Heart right ventricle (tissue), 16 donors: Measurements from ENCODE around the gene CIAO1. TPM values are rescaled to one million over a fixed set of nuclear protein-coding genes. Genes with fewer than 3 reads are reported as not detected.

Source experiments
- ATAC-seq, 8 donors: fragments of 200-7000 bp; cut with Tn5 transposase; one replicate each; pipeline ENCODE4 v1.9.1; 2020; ENCODE audit warnings: mild to moderate bottlenecking in 8 of 8, moderate library complexity in 8 of 8, moderate number of reproducible peaks in 1 of 8
- DNase-seq, 2 donors: peaks; one replicate each; pipeline ENCODE4 v3.0.0-alpha.2; 2020
- H3K27ac ChIP-seq, 10 donors: fragments of 200-600 bp; sonication (generic) in 2 of 10; one replicate each; pipeline versions ENCODE4 v1.5.0 to v1.8.0; 2020 to 2022; ENCODE audit warnings: mild to moderate bottlenecking in 3 of 10
- H3K27me3 ChIP-seq, 7 donors: fragments of 200-600 bp; one replicate each; pipeline ENCODE4 v1.8.0; 2021 to 2022; ENCODE audit warnings: mild to moderate bottlenecking in 2 of 7
- H3K36me3 ChIP-seq, 9 donors: fragments of 200-600 bp; sonication (generic) in 1 of 9; one replicate each; pipeline versions ENCODE4 v1.5.0 to v1.8.0; 2020 to 2022; ENCODE audit warnings: mild to moderate bottlenecking in 2 of 9
- H3K4me1 ChIP-seq, 9 donors: fragments of 200-600 bp; sonication (generic) in 1 of 9; one replicate each; pipeline versions ENCODE4 v1.5.0 to v1.8.0; 2020 to 2022; ENCODE audit warnings: mild to moderate bottlenecking in 4 of 9
- H3K4me3 ChIP-seq, 10 donors: fragments of 200-600 bp; sonication (generic) in 2 of 10; one replicate each; pipeline versions ENCODE4 v1.5.0 to v1.8.0; 2020 to 2022; ENCODE audit warnings: mild to moderate bottlenecking in 7 of 10, moderate library complexity in 2 of 10
- H3K9me3 ChIP-seq, 11 donors: fragments of 200-600 bp in 10 of 11; sonication (generic) in 2 of 11; one replicate each; pipeline versions ENCODE4 v1.5.0 to v1.8.0; 2013 to 2022; ENCODE audit warnings: mild to moderate bottlenecking in 2 of 11, control low read depth in 1 of 11, moderate library complexity in 1 of 11
- CTCF ChIP-seq, 9 donors: fragments of 200-600 bp; sonication (generic) in 2 of 9; IDR thresholded peaks; one replicate each; pipeline versions ENCODE4 v1.5.0 to v1.8.0; 2021 to 2022; ENCODE audit warnings: antibody characterized with exemption in 9 of 9, mild to moderate bottlenecking in 5 of 9, moderate library complexity in 1 of 9
- WGBS, 2 donors: extraction: QIAGEN DNeasy Blood & Tissue Kit; methylation state at CpG; one replicate each; pipeline ENCODE4 v1.1.7; 2013; ENCODE audit warnings: inconsistent platforms in 1 of 2; 5-methylcytosine and 5-hydroxymethylcytosine counted together
- intact Hi-C, 10 donors: fragments of 100-400 bp; cut with DNase I; formaldehyde crosslinking; loops; one replicate each; pipeline versions ENCODE4 v1.11.1 to v1.14.2; 2022
- polyA plus RNA-seq, 2 donors: library from polyadenylated mRNA; stranded (reverse); fragments of 200-250 nt; gene quantifications; one replicate each; pipeline ENCODE4 v1.2.3, GENCODE V29; 2013
- total RNA-seq, 10 donors: library from RNA; stranded (reverse); fragmentation: NEBNext Ultra II Directional in 3 of 10; extraction: Animal tissue kit (Norgen Biotek cat#: 25700) in 3 of 10; gene quantifications; one replicate each; pipeline versions ENCODE4 v1.2.1 to v1.2.4, GENCODE V29; 2021 to 2023
- donor health status: Arrhythmogenic right ventricular cardiomyopathy.
- donor health status: ischemic (EF 13 %, LVEDD 7.1; RV severe dilation, severe dysfunction).
- donor health status: healthy with polysubstance abuse.
- donor health status: DM: no; HTN: yes; CAD: no.
- donor health status: DM: no; HTN: no; CAD: no.
- donor health status: ischemic (EF 25% LVEDD 6.9; RV normal size, moderate dysfunction).
- donor health status: ischemic (EF 25% LVEDD 5.7; RV mildly dilated, moderate dysfunction).
- donor health status: healthy.
- donor health status: DM: yes; HTN: yes; CAD: no.
- donor health status: Ischemic cardiomyopathy.
- donor health status: ischemic (EF 35%, LVEDD 5.7; RV mildly dilated, moderate dysfunction).
- donor health status: nonischemic (EF 11% LVEDD 7.7; RV severe dilation, severe dysfunction).
- donor health status: DM: yes; HTN: yes; CAD: no.
- donor health status: PGD.
- donor health status: ischemic (EF 29% LVEDD 5.4; RV normal size, mild dysfunction).
- donor health status: nonischemic (EF 23%, LVEDD 6.1; RV moderate dilation, normal function).

Gene CIAO1
- total and polyA plus RNA-seq, 12 donors = 22.1 to 72.1 (median 62.4) TPM

DNA sequence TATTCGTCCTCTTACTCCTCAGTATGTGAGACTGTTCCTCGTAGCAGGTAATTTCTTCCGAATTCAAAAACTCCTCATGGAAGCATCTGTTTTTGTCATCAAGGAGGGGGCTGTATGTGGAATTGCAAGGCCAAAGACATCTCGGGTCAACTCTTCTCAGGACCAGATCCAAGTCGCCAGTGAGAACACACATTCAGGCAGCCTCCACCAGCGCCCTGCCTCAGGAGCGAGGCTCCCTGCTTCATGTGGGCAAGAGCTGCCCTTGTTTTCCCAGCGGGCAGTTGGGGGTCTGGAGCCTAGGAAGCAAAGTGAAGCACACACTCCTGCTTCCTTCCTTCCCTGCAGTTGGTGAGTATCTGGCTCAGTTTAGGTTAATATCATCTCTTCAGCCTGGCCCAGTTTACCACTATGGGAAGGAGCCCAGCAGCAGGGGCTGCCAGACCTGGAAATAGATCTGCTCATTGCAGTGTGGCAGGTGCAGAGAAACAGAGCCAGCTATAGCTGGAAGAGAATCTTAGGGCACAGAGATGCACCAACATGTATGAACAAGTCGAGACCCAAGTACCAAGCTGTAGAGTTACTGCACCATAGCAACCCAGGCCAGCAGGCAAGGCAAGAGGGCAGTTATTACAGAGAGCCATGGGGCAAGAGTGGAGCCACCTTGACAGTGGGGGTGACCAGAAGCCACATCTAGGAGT lies 25.5 kb upstream of the CIAO1 start:
- Histone ChIP-seq H3K36me3 (peaks cover 0 to 5% (median 0%) of the 10 kb centered on the region in 9 donors), H3K4me1 (peaks cover 0 to 49% (median 33%) of the 10 kb centered on the region in 9 donors), H3K27me3 (no peaks in the 10 kb centered on the region), H3K9me3 (no peaks in the 10 kb centered on the region), H3K27ac (peak overlapping the region in 7 of 10 donors; percentile 12 to 98 (median 50)), H3K4me3 (no peak overlapping the region)
- intact Hi-C loops = no loop called here
- no peak for TF ChIP-seq CTCF (IDR thresholded peaks at IDR 0.05)
- peak in 4 of 8 donors; percentile 2 to 63 (median 46) for ATAC-seq
- WGBS, 2 donors = 65 to 66% methylated on average over 9 of the region's 9 CpGs
- no peak for DNase-seq

DNA sequence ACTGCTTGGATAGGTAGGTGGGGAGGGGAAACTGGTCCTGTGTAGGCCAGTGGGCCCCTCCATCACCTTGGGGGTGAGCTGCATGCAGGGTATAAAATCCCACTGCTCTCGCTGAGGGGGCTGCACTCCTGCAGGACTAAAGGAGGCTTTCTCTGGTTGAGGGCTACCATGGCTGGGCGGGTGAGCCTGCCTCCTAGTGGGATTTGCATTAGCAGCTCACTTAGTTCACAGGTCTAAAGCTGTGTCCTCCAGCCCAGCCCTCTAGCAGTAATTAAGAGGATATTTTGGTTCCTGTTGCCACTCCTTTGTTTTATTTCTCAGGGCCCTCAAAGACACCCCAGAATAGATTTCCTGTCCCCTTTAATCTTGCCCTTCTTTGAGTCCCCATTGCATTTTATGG lies 24.8 kb upstream of the CIAO1 start:
- Histone ChIP-seq H3K27me3 (no peaks in the 10 kb centered on the region), H3K9me3 (no peaks in the 10 kb centered on the region), H3K27ac (peak overlapping the region in 7 of 10 donors; percentile 13 to 98 (median 63)), H3K4me1 (peaks cover 0 to 56% (median 35%) of the 10 kb centered on the region in 9 donors), H3K4me3 (no peak overlapping the region), H3K36me3 (peaks cover 0 to 5% (median 0%) of the 10 kb centered on the region in 9 donors)
- no peak for TF ChIP-seq CTCF (IDR thresholded peaks at IDR 0.05)
- WGBS, 2 donors = 92 to 93% methylated on average over 2 of the region's 2 CpGs
- ATAC-seq (no peak), DNase-seq (no peak)
- intact Hi-C loops = no loop called here

DNA sequence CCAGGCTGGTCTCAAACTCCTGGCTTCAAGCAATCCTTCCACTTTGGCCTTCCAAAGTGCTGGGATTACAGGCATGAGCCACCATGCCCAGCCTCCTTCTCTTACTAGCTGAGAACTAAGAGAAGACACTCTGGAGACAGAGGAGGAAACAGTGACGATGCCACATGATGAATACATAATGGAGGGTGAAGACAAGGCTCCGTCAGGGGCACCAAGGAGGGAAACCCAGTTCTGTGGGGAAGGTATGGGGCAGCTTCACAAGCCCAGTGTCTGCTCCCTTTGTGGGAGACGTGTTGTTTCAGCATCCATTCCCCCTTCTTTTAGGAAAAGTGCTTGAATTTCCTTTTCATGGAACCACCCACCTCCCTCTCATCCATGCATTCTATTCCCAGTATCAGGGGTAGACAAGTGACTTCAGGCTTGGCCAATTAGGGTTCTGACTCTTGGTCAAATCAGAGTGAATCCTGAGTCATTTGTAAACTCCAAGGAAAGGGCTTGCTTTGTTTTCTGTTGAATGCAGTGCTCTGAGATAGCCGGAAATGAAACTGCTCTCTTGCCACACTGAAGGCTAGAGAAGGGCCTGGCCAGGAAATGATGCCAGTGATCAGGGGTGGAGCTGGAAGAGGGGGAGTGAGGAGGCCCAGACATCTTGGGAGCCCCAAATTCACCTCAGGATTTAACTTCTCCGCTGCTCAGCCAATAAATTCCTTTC lies 24.0 kb upstream of the CIAO1 start:
- no peak for TF ChIP-seq CTCF (IDR thresholded peaks at IDR 0.05)
- Histone ChIP-seq H3K36me3 (peaks cover 0 to 5% (median 0%) of the 10 kb centered on the region in 9 donors), H3K9me3 (no peaks in the 10 kb centered on the region), H3K27ac (peak overlapping the region in 8 of 10 donors; percentile 46 to 98 (median 64)), H3K4me3 (peak overlapping the region in 1 of 10 donors; percentile 17), H3K27me3 (no peaks in the 10 kb centered on the region), H3K4me1 (peaks cover 0 to 65% (median 43%) of the 10 kb centered on the region in 9 donors)
- ATAC-seq = peak in 7 of 8 donors; percentile 50 to 79 (median 70)
- 65 to 79% methylated on average over 5 of the region's 5 CpGs for WGBS, 2 donors
- DNase-seq = peak in 1 of 2 donors; percentile 54
- intact Hi-C loops = no loop called here

- peaks cover 0 to 79% (median 44%) of the 10 kb centered on the region in 9 donors for H3K4me1 ChIP-seq
- TF ChIP-seq CTCF (IDR thresholded peaks at IDR 0.05) = no peak
- 87 to 94% methylated on average over 5 of the region's 5 CpGs for WGBS, 2 donors
- no peak overlapping the region for H3K27ac ChIP-seq
- no peak for DNase-seq
- intact Hi-C loops = no loop called here
- H3K9me3 ChIP-seq = no peaks in the 10 kb centered on the region
- no peaks in the 10 kb centered on the region for H3K27me3 ChIP-seq
- H3K4me3 ChIP-seq = no peak overlapping the region
- ATAC-seq = no peak
- peaks cover 0 to 5% (median 0%) of the 10 kb centered on the region in 9 donors for H3K36me3 ChIP-seq
Measured at GRCh38 chr2:96243843-96244242, 22.2 kb upstream of the CIAO1 start.
